ENCODE results near the gene SLCO3A1.
"Not testable (repeated sequence)": the region's sequence is repeated elsewhere in the genome, so short reads cannot be mapped to it uniquely, and the experiment has no call there.

Gene SLCO3A1

DNA sequence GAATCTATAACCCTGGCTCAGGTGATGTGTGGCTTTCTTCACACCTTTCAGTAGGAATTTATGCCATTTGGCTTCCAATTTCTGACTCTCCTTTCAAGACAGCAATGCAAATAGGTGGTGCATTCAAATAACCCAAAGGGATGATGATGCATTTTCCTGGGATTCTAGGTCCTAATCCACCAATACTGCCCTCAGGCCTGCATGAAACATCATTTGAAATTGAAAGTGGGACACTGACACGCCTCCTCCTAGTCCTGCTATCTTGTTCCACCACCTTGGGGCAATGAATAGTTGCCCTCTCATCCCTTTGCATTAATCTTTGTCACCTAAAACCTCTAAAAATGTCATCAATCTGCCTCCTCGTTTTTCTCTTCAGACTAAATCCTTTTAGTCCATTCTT is 341.7 kb downstream of the SLCO3A1 start:
- DNase-seq (ENCODE audit: low read depth in 1 of 2, low spot score in 1 of 2): no peak

DNA sequence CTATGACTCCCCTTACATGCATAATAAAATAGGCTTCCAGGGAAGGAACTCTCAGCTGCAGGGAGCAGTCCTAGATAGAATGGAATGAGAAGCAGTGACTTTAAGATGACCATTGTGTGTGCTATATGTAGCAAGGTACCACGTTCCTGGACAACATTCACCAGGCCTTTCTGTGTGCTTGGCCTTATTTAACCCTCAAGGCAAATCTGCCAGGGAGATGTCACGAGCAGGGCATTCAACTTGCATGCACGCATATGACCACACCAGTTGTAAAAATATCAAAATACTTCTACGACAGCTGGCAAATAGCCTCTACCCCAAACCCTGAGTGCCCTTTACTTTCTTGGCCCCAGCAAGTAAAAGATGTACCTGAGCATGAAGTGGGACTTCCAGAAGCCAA is 342.8 kb downstream of the SLCO3A1 start:
- DNase-seq (ENCODE audit: low read depth in 1 of 2, low spot score in 1 of 2): no peak

DNA sequence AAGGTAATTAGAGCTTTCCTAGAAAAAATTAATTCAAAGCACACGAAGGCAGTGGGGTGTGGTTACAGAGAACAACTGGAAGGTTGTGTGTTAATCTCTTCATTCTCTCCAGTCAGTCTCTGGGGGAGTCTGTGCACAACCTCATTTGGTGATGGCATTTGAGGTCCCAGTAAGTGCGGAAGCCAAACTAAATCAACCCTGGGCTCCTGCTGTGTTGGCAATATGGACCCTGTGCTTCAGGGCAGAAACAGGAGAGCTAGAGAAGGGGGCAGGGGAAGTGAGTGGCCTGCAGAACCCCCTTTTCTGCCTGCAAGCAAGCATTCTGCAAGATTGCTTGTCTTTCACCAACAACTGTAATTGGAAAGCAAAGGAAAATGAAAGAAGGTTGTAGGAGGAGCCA is 344.2 kb downstream of the SLCO3A1 start:
- no peak for DNase-seq (ENCODE audit: low read depth in 1 of 2, low spot score in 1 of 2)

DNA sequence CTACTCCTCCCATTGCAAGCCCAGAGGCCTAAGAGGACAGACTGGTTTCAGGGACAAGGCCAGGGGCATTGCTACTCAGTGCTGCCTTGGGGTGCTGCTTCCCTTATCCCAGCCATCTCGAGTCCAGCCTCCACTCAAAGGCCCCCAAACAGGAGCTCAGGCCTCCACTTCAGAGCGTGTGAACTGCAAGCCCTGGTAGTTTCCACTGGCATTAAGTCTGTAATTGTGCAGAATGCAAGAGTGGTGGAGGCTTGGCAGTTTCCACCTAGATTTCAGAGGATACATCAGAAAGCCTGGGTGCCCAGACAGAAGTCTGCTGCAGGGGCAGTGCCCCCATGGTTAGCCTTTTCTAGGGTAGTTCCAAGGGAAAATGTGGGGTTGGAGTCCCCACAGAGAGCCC is 347.4 kb downstream of the SLCO3A1 start:
- DNase-seq (ENCODE audit: low read depth in 1 of 2, low spot score in 1 of 2): no peak

DNA sequence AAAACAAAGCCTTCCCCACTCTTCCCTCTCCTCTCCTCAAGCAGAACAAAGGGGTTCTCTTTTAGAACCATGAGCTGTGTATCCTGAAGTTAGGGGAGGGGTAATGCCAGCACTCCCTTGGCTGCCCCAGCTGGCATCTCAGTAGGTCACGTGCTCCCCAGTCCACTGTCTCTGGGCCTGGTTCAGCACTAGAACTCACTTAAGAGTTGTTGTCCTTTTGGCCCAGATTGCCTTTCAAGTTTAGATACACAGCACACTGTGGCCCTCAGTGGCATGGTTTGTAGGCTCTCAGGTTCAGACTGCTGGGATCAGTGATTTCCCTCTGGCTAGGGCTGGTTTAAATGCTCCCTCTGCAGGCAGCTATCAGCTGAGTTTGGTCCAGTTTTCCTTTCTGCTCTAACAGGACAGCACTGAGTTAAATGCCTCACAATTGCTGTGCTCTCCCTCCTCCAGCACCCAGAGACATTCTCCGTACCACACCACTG is 351.8 kb downstream of the SLCO3A1 start:
- DNase-seq (ENCODE audit: low read depth in 1 of 2, low spot score in 1 of 2): no peak

DNA sequence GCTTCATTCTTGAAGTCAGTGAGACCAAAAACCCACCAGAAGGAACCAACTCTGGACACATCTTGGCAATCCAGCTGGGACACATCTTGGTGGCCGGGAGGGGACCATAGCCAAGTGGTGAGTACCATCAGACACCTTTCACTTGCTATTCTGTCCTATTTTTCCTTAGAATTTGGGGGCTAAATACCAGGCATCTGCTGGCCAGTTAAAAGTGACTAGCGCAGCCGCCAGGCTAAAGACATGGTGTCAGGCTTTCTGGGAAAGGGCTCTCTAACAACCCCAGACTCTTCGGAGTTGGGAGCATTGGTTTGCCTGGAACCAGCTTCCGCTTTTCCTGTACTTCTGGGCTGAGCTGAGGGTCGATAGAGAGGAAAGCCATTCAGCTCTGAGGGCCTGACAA is 354.1 kb downstream of the SLCO3A1 start:
- not testable (repeated sequence) for DNase-seq (ENCODE audit: low read depth in 1 of 2, low spot score in 1 of 2)
